GM10248 (cell line): ENCODE results near the gene DUT.
A peak's percentile ranks its signal among the peaks of the same experiment; 100 is the strongest.

Experiments
- CTCF ChIA-PET: fragments of 300-600 bp; sonication (Branson Sonifier 250); formaldehyde crosslinking; extraction: SDS; loops from one replicate; lab custom pipeline; 2021; ENCODE audit warnings: antibody characterized with exemption; lab: Yijun Ruan, JAX
- POLR2A ChIA-PET: fragments of 350-650 bp; sonication (Branson Sonifier 250); formaldehyde crosslinking; extraction: SDS; loops from one replicate; lab custom pipeline; 2020; ENCODE audit warnings: antibody characterized with exemption; lab: Yijun Ruan, JAX
- DNase-seq: peaks from one replicate; pipeline ENCODE4 v3.0.0; 2012; ENCODE audit errors: extremely low spot score
- CTCF ChIP-seq: IDR thresholded peaks from 2 replicates; pipeline ENCODE4 v1.5.1; 2012; ENCODE audit warnings: mild to moderate bottlenecking, low read depth; ENCODE audit errors: extremely low read depth, missing control alignments, control extremely low read depth

The DUT gene

DNA sequence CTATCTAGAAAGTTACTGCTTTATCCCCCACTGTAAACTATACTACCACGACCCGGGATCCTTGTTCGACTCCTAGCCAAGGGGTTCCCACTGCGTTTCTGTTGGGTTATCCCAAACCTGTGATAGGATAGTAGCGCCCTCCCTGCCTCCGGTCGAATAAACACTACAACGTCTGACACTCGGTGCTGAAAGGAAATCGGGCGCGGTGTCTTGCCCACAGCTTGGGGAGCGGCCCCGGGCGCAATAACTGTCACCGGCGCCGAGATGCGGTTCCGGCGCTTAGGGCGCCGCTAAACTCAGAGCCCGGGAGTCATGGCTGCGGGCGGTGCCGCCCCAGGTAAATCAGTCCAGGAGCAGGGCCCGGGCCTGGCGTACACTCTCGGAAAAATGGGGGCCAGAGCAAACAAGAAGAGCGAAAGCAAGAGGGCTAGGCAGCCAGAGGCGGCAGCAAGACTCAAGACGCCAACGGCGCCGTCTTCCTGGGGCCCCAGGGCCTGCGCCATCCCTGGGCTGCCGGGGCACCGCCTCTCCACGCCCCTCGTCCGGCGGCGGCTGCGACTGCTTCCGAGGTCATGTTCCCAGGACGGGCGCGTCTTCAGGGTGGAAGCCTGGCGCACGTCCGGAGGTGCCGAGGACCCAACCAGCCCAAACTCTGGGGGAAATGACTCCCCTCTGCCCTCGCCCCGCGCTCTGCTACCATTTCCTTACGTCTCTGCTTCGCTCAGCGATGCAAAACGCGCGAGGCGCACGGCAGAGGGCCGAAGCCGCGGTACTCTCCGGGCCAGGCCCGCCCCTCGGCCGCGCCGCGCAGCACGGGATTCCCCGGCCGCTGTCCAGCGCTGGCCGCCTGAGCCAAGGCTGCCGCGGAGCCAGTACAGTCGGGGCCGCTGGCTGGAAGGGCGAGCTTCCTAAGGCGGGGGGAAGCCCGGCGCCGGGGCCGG is at the start of gene DUT:
Gene DUT, plus strand, starts transcription at position 575 of the 941 bp plus-strand sequence. Its CDS starts 87 bp downstream, at position 662.
- ChIA-PET POLR2A (interaction anchor here (0.7 to 1.1 kb wide), 2 partner anchors 129 to 480 kb away, joined by 3 read pairs; partner anchors contain the start of gene CEP152), CTCF (interaction anchor here (0.6 to 2.3 kb wide), 5 partner anchors 17 to 798 kb away, joined by 3 to 10 read pairs (median 3); no protein-coding TSS in a partner anchor)
- no peak for TF ChIP-seq CTCF
- peak; percentile 83 for DNase-seq

DNA sequence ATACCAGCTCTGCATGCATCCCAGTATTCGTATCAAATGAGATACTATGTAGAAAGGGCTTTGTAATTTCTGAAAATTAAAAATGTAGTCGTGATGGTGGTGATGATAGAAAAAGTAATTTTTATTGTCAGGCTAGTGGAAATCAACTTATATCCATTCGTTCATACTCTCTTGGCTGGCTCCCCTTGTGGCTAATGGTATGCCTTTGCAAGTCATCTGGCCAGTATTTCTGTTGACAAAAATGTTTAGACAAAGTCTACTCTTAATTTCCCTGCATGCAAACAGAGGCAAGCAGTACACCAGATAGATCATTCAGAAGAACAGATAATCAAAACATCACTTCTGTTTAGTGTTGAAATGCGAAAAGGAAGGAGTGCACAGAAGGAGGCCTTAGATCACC is 49.6 kb upstream of the DUT start:
- ChIA-PET CTCF (no interaction called here), POLR2A (no interaction called here)
- TF ChIP-seq CTCF: no peak
- DNase-seq: no peak

DNA sequence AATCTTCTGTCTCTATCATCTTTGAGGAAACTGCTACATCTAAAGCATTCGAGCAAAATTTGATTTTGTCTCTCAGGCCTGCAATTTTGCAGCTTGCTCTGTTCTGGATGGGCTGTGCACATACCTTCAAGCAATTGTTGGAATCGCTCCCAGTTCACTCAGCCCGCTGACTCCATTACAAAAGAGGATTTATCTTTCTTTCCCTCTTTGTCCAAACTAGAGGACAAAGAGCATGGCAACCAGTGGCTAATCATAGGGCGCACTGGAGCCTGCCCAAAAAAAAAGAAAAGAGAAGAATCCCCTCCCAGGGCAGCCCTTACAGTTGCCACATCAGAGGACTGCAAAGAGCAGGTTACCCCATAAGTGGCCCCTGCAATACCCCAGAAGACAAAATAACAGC is 49.0 kb upstream of the DUT start:
- ChIA-PET CTCF (no interaction called here), POLR2A (no interaction called here)
- no peak for DNase-seq
- TF ChIP-seq CTCF: no peak

DNA sequence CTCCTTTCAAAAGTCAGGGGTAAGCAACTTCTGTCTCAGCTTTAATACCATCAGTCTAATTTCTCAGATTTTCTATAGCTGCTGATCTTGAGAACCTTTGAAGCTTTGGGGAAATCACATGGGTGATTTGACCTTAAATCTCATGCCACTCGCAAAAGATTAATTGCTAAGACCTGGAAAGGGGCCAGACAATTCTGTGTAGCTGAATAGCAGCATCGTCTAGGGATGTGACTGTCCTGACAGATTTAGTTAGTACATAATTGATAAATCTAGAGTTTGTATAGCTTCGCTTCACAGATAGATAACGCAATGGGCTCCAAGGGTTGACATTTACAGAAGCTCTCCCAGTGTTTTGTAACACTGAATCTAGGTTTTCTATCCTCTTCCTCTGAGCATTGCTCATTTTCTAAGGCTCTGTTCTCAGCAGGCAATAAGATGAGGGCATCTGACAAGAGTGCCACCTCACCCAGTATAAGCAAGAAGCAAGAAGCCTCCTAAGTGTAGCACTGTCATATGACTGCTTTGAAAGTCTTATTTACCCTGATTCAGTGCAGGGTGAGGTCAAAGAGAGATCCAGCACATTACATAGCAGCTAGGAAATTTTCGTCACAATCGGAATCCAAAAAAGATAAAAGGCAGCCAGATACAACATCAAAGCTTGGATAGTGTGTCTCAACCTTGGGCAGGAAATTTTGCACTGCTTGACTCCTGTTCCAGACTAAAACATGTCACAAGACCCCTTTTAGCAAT is 47.7 kb upstream of the DUT start:
- CTCF ChIA-PET: interaction anchor here (0.8 to 6.2 kb wide), 10 partner anchors 9 to 1088 kb away, joined by 3 to 53 read pairs (median 7); no protein-coding TSS in a partner anchor
- DNase-seq: no peak
- POLR2A ChIA-PET: no interaction called here
- TF ChIP-seq CTCF: no peak

- POLR2A ChIA-PET: no interaction called here
- peak; percentile 54 for TF ChIP-seq CTCF
- CTCF ChIA-PET: interaction anchor here (0.9 to 6.2 kb wide), 28 partner anchors 9 to 1968 kb away, joined by 3 to 53 read pairs (median 4); no protein-coding TSS in a partner anchor
- DNase-seq: peak; percentile 53
These were observed 45.7 kb upstream of the DUT start for GRCh38 chr15:48285329-48286214.
